ENCODE results near the gene SPART.

GRCh38 chr13:36329361-36329760, 16.8 kb downstream of the SPART start:
- TF ChIP-seq CTCF (IDR thresholded peaks at IDR 0.05 in 8 of 11, conservative IDR thresholded peaks at IDR 0.05 in 3 of 11) (no peak), POLR2AphosphoS5 (IDR thresholded peaks at IDR 0.05) (no peak), POLR2A (IDR thresholded peaks at IDR 0.05) (no peak)
